DOHH2 (cell line): ENCODE results near the gene NME1.

ENCODE experiments used
- EZH2phosphoT487 ChIP-seq: fragments of 200-600 bp; sonication (generic); IDR thresholded peaks from 2 replicates; pipeline ENCODE4 v1.6.1; 2017; ENCODE audit warnings: borderline replicate concordance, mild to moderate bottlenecking, antibody characterized with exemption, low read length, moderate library complexity, mixed read lengths
- TF ChIP-seq, protein P1 (sequence below): fragments of 200-600 bp; sonication (generic); IDR thresholded peaks from one replicate; pipeline ENCODE4 v1.5.1; 2014; ENCODE audit warnings: antibody characterized with exemption, mild to moderate bottlenecking, low read depth, low read length; ENCODE audit not compliant: poor library complexity, severe bottlenecking

DNA sequence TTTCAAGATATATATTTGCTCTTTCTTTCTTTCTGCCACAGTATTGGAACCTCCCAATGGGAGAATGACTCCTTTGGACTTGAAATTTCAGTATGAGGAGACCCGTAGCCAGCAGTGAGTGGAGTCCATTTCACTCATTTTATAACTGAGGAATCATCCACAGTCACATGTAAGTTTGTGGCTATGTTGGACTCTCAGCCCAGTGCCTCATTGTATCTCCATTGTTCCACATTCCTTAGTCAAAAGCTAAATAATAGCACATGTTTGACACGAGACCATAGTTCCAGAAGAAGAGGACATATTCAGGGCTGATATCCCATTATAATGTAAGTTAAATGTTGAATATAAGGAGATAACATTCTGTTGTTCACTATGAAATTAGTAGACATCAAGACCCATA lies 20.0 kb upstream of the NME1 start:
- TF ChIP-seq, protein P1, sequence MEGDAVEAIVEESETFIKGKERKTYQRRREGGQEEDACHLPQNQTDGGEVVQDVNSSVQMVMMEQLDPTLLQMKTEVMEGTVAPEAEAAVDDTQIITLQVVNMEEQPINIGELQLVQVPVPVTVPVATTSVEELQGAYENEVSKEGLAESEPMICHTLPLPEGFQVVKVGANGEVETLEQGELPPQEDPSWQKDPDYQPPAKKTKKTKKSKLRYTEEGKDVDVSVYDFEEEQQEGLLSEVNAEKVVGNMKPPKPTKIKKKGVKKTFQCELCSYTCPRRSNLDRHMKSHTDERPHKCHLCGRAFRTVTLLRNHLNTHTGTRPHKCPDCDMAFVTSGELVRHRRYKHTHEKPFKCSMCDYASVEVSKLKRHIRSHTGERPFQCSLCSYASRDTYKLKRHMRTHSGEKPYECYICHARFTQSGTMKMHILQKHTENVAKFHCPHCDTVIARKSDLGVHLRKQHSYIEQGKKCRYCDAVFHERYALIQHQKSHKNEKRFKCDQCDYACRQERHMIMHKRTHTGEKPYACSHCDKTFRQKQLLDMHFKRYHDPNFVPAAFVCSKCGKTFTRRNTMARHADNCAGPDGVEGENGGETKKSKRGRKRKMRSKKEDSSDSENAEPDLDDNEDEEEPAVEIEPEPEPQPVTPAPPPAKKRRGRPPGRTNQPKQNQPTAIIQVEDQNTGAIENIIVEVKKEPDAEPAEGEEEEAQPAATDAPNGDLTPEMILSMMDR: no peak
- no peak for TF ChIP-seq EZH2phosphoT487
